Measurements from ENCODE around the gene RAB38. TPM values are rescaled to one million over a fixed set of nuclear protein-coding genes. Genes with fewer than 3 reads are reported as not detected.

The RAB38 gene
- total RNA-seq, 2 donors from 2014 or later: 3.1 TPM; not detected in 1

DNA sequence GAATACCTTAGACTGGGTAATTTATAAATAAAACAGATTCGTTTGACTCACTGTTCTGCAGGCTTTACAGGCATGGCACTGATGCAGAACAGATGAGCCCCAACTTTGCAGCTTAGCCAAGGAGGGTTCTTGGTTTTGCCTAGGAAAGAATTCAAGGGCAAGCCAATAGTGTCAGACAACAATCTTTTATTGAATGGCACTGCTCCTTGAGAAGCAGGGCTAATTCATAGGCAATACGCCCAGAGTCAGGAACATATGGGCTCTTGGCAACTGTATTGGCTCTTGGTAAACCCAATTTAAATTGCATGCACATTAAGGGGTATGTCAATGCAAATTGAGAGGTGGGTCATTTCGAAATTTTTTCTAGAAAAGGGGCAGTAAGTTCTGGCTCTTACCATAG is 87.9 kb downstream of the RAB38 start:
- Histone ChIP-seq H3K4me3 (no peak overlapping the region), H3K27me3 (no peaks in the 10 kb centered on the region), H3K4me1 (no peaks in the 10 kb centered on the region), H3K36me3 (replicated peaks in 1 of 2; ENCODE audit: insufficient read depth in 1 of 2, low read depth in 2 of 2) (no peaks in the 10 kb centered on the region), H3K27ac (no peak overlapping the region), H3K9me3 (no peaks in the 10 kb centered on the region)
- 61 to 62% methylated on average over 3 of the region's 3 CpGs for WGBS, 2 donors
- TF ChIP-seq POLR2A (IDR thresholded peaks at IDR 0.05) (no peak), CTCF (IDR thresholded peaks at IDR 0.05) (no peak)
- intact Hi-C loops (cut with DNase I): no loop called here
- no peak for ATAC-seq
- no peak for DNase-seq

- H3K9me3 ChIP-seq: no peaks in the 10 kb centered on the region
- TF ChIP-seq POLR2A (IDR thresholded peaks at IDR 0.05) (no peak), CTCF (IDR thresholded peaks at IDR 0.05) (no peak)
- no peak overlapping the region for H3K27ac ChIP-seq
- intact Hi-C loops (cut with DNase I): no loop called here
- 72 to 73% methylated on average over 2 of the region's 2 CpGs for WGBS, 2 donors
- H3K27me3 ChIP-seq: no peaks in the 10 kb centered on the region
- ATAC-seq (no peak), DNase-seq (no peak)
- H3K4me1 ChIP-seq: no peaks in the 10 kb centered on the region
- no peaks in the 10 kb centered on the region for H3K36me3 ChIP-seq (replicated peaks in 1 of 2; ENCODE audit: insufficient read depth in 1 of 2, low read depth in 2 of 2)
- H3K4me3 ChIP-seq: no peak overlapping the region
Observed at GRCh38 chr11:88086297-88086696, 88.9 kb downstream of the RAB38 start.

GRCh38 chr11:88070437-88070836 is 104.8 kb downstream of the RAB38 start:
- TF ChIP-seq CTCF (IDR thresholded peaks at IDR 0.05) (no peak), POLR2A (IDR thresholded peaks at IDR 0.05) (no peak)
- Histone ChIP-seq H3K4me3 (no peak overlapping the region), H3K9me3 (no peaks in the 10 kb centered on the region), H3K4me1 (no peaks in the 10 kb centered on the region), H3K36me3 (replicated peaks in 1 of 2; ENCODE audit: insufficient read depth in 1 of 2, low read depth in 2 of 2) (no peaks in the 10 kb centered on the region), H3K27ac (no peak overlapping the region), H3K27me3 (no peaks in the 10 kb centered on the region)
- intact Hi-C loops (cut with DNase I): no loop called here
- ATAC-seq: no peak
- WGBS, 2 donors: 63 to 71% methylated on average over 1 of the region's 1 CpG
- no peak for DNase-seq

DNA sequence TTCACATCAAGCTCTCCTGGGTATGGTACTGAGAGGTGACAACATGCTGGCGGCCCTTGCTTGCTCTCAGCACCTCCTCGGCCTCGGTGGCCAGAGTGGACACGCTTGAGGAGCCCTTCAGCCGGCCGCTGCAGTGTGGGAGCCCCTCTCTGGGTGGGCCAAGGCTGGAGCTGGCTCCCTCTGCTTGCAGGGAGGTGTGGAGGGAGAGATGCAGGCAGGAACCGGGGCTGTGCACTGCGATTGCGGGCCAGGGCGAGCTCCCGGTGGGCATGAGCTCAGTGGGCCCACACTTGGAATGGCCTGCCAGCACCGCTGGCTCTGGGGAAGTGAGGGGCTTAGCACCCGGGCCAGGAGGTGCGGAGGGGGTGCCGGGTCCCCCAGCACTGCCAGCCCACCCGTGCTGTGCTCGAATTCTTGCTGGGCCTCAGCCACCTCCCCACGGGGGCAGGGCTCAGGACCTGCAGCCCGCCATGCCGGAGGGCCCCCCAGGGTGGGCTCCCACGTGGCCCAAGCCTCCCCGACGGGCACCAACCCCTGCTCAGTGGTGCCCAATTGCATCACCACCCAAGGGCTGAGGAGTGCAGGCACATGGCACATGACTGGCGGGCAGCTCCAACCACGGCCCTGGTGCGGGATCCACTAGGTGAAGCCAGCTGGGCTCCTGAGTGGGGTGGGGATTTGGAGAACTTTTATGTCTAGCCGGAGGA is 106.2 kb downstream of the RAB38 start:
- H3K4me3 ChIP-seq: no peak overlapping the region
- ATAC-seq (no peak), DNase-seq (no peak)
- intact Hi-C loops (cut with DNase I): no loop called here
- 91 to 94% methylated on average over 5 to 26 of the region's 27 CpGs for WGBS, 2 donors
- TF ChIP-seq POLR2A (IDR thresholded peaks at IDR 0.05): no peak
- TF ChIP-seq CTCF (IDR thresholded peaks at IDR 0.05): no peak
- no peaks in the 10 kb centered on the region for H3K36me3 ChIP-seq (replicated peaks in 1 of 2; ENCODE audit: insufficient read depth in 1 of 2, low read depth in 2 of 2)
- H3K27ac ChIP-seq: no peak overlapping the region
- H3K9me3 ChIP-seq: no peaks in the 10 kb centered on the region
- H3K4me1 ChIP-seq: no peaks in the 10 kb centered on the region
- H3K27me3 ChIP-seq: no peaks in the 10 kb centered on the region

- no peak for TF ChIP-seq POLR2A (IDR thresholded peaks at IDR 0.05)
- no peak for TF ChIP-seq CTCF (IDR thresholded peaks at IDR 0.05)
Observed at GRCh38 chr11:88066090-88066489, 109.2 kb downstream of the RAB38 start.

More at GRCh38 chr11:88066090-88066489, 109.2 kb downstream of the RAB38 start:
- Histone ChIP-seq H3K36me3 (replicated peaks in 1 of 2; ENCODE audit: insufficient read depth in 1 of 2, low read depth in 2 of 2) (no peaks in the 10 kb centered on the region), H3K4me3 (no peak overlapping the region), H3K4me1 (no peaks in the 10 kb centered on the region), H3K27me3 (no peaks in the 10 kb centered on the region), H3K9me3 (no peaks in the 10 kb centered on the region), H3K27ac (no peak overlapping the region)
- 31 to 34% methylated on average over 2 of the region's 2 CpGs for WGBS, 2 donors
- intact Hi-C loops (cut with DNase I): no loop called here
- ATAC-seq (no peak), DNase-seq (no peak)
